Measurements from ENCODE around the gene NFIB.

DNA sequence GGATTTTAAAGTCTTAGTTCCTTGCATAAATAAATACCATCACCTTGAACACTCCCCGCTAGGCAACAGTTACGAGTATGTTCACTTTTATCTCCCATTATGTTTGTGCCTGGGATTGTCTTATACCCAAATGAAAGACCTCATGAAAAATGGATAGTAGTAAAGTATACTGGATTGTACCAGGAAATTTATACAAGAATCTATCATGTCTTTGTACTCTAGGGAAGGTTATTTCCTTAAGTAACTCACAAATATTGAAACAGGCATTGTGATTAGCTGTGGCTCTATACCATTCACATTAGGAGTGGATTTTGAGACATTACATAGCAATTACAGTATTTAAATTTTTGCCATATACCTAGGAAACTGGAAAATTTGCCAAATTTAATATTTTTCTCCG is 24.0 kb downstream of the NFIB start:
- TF ChIP-seq POLR2A (IDR thresholded peaks at IDR 0.05; ENCODE audit: low read depth, low read length) (no peak), TAF1 (IDR thresholded peaks at IDR 0.05; ENCODE audit: low read depth, low read length) (no peak), POU2F2 (IDR thresholded peaks at IDR 0.05; ENCODE audit: low read depth, low read length) (no peak), POLR2AphosphoS5 (IDR thresholded peaks at IDR 0.05; ENCODE audit: low read depth, low read length) (no peak), PAX5 (IDR thresholded peaks at IDR 0.05; ENCODE audit: insufficient read depth, low read length, severe bottlenecking) (no peak)
